HG03575 (cell line): ENCODE data around the gene CNTRL.
"Not testable (repeated sequence)": the region's sequence is repeated elsewhere in the genome, so short reads cannot be mapped to it uniquely, and the experiment has no call there.

ENCODE experiments used
- ATAC-seq: cut with Tn5 transposase; IDR thresholded peaks from one replicate; pipeline ENCODE4 v1.9.1; 2021; ENCODE audit not compliant: unreplicated experiment, insufficient number of reproducible peaks, low FRiP score; ENCODE audit errors: extremely low read depth

Gene CNTRL

GRCh38 chr9:121168052-121168451 is 93.3 kb downstream of the CNTRL start:
- ATAC-seq = no peak

- no peak for ATAC-seq
Measured at GRCh38 chr9:121169094-121169601, 94.4 kb downstream of the CNTRL start.

DNA sequence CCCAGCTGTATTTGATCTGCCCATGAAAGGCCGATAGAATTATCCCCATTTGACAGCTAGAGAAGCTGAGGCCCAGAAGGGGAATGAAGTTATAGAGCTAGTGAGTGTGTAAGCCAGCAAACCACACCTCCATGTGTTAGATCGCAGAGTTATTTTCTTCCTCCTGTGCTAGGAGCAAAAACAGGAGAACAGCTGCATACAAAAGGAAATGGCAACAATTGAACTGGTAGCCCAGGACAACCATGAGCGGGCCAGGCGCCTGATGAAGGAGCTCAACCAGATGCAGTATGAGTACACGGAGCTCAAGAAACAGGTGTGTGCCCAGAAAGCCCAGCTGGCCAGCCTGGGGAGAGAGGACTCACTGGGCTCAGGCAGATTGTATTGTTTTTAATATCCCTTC is 96.5 kb downstream of the CNTRL start:
- ATAC-seq = no peak

DNA sequence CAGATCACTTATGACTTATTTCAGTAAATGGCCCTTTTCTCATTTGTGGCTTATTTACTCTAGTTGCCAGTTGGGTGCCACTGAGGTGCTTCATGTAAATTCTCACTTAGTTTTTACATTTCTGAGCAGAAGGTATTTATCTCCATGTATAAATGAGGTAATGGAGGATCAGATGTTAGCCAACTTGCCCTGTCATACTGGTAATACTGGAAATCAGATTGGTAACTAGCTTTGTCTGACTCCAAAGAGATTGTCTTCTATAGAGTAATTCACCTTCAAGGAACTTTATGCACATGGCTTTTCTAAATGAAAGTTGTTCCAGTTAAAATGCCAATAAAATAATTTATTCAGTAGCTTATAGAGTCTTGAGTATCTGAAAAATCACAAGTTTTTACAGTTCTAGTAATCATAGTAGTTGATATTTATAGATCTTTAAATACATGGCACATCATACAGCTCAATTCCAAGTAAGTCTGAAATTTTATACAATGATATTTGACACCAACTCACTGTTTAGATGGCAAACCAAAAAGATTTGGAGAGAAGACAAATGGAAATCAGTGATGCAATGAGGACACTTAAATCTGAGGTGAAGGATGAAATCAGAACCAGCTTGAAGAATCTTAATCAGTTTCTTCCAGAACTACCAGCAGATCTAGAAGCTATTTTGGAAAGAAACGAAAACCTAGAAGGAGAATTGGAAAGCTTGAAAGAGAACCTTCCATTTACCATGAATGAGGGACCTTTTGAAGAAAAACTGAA is 98.2 kb downstream of the CNTRL start:
- ATAC-seq = no peak

DNA sequence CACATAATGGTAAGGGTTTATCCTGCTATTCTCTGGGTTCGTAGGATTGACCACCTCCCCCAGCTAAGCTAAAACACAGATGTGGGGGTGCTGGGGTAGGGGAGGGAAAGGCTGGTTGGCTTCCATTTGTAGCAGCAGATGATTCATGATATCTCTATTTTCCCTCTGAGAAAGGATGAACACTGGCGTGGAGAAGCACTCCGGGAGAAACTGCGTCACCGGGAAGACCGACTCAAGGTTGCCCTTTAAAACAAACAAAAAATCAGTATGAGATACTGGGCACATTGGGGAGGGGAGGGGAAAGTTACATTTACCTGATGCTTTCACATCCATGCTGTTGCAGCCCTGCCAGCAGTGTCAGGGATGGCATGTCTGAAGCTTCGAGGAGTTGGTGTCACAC is 98.7 kb downstream of the CNTRL start:
- ATAC-seq = no peak

DNA sequence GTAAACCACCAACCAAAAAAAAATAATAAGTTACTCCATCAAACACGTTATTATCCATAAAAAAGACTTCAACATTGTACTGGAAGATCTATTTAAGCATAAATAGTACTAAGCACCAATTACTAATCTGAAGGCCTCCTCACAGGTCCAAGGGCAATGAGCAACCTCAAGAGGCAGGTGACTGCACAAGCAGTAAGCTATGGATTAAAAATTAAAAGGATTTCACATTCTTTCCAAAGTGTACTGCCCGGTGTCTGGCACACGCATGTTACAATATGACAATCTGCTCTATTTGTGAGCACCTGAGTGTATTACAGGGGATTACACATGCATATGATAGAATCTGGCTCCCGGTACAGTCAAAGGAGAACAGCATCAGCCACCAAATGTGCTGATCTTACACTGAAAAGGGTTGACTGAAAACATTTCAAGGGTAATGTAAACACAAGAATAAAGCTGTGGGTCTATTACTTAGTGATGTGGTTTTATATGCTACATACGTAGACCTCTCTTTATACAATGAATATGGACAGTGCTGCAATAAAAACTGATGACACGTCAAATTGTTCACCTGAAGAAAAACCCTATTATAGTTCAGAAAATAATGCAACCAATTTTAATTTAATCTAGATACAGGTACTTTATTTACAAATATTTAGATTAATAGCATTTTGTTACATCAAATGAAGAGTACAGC is 104.1 kb downstream of the CNTRL start:
- ATAC-seq = no peak

GRCh38 chr9:121179373-121179721 is 104.6 kb downstream of the CNTRL start:
- not testable (repeated sequence) for ATAC-seq

DNA sequence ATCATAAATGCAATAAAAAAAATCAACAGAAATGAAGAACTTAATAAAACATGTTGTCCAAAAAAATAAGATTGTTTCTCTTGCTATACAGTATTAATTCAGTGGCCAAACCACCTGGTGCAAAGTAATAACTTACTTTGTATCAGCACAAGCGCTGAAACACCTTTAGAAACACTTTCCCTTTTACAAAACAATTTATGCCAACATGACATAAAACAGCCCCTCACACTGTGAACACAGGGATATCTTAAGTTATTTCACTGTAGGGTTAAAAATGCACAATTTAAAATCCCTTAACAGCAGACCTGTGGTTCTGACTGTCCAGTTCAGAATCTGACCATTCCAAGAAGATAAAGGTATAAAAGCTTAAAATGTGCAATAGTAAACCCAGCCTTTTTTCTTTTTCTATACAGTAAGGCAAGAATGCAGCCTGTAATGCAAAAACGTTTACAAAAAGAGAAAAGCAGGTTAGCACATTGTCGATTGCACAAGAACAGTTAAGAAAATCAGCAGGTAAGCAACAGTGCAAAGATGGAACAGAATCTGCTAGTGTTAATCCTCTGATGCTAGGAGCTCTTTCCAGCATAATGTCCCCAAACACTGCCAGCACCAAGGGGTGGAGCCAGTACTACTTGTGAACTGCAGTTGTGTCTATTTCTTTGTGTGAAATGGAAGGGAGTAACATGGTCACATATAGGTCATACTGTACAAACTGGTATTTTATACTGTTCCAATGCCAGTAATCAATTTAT is 105.4 kb downstream of the CNTRL start:
- no peak for ATAC-seq

- no peak for ATAC-seq
Measured at GRCh38 chr9:121182101-121182836, 107.5 kb downstream of the CNTRL start.

GRCh38 chr9:121182989-121183388 is 108.2 kb downstream of the CNTRL start:
- no peak for ATAC-seq

DNA sequence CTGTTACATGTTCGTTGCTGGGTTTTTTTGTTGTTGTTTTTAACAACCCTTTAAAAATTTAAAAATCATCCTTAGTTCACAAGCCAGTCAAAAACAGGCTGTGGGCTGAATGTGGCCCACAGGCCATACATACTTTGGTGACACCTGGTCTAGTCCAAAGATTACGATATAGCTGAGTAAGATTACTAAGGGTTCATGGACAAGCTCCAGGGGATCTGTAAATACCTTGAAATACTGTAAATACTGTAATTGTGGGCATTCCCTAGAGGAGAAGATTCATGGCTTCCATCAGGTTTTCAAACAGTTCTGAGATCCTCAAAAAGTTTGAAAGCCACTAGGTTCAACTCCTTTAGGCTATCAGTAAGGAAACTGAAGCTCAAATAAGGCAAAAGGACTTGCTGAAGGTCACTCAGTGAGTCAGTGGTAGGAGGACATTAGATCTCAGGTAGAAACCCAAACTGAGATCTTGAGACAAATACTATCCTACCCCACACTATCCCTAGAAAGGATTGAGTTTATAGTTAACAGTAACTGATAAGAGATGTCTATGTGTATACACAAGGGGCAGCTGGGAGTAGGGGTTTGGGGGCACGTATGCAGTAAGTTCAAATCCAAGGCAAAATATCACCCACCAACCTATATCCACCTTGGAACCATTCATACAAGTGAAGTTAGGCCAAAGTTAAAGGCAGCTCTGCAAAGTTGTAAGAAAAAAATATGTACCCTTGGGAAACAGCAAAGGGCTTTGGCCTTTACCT is 109.1 kb downstream of the CNTRL start:
- ATAC-seq = no peak

DNA sequence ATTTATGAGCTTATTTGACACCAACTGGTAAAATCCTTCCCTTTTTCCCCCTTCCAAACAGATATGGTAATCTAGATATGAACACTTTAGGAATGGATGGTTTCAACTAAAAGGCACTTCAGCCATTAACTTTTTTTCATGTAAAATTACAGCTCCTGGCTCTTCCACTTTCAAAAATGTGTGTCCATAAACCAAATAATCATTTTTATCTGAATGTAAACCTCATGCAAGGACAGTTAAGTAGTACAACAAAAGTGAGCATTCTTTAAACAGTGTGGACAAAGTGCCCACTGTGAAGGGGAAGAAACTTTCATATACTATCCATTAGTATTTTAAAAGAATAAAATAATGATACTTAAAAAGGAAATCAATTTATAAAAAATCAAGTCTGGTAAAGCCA is 109.7 kb downstream of the CNTRL start:
- no peak for ATAC-seq

- no peak for ATAC-seq
Measured at GRCh38 chr9:121185178-121185745, 110.5 kb downstream of the CNTRL start.

DNA sequence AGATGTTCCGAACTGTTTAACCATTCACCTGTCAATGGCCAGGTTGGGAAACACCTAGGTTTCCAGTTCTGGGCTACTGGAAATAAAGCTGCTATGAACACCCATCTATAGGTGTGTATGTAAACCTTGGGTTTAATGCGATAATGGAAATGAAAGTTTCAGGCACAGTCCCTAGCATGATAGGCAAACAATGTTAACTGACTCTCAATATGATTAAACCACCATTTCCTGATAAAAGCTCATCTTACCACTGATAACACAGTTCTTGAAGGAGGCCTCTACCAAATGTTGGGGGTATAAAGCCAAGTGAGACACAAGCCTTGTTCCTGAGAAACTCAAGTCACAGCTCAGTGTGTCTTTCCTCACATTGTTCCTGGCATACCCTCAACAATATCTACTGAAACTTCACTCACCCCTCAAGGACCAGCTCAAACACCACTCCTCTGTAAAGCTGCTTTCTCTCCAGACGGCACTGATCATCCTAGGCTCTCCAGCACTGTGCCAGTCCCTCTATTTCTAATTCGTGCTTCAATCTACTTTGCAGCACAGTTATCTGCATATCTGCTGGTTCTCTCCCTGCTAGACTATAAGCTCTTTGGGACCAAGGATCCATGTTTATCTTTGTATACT is 111.1 kb downstream of the CNTRL start:
- ATAC-seq = no peak

DNA sequence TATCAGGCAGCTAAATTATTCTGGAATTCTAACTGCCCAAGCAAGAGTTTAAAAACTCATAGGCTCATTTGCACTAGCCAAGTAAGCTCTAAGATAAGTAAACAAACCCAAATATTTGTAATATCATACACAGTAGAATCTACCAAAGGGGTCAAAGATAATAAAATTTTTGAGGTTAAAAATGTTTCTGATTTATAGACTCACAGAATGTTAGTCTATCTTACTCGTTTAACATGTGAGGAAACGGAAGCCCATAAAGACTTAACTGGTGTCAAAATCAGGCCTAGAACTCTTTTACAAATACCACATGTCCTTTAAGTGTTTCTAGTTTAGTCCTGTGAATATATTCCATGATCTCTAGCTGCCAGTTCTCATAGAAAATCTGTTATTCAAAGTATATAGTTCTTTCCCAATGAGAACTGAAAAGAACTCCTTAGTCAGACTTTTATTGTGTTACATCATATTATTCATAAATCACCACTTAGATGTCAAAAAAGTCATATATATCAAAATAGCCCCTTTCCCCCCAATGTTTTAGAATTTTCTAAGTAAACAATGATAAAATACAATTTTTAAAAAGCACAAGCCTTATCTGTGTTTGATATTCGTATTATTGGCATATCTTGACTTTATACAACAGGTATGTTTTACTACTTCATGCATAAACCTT is 113.0 kb downstream of the CNTRL start:
- no peak for ATAC-seq

- no peak for ATAC-seq
Measured at GRCh38 chr9:121189006-121189405, 114.3 kb downstream of the CNTRL start.

DNA sequence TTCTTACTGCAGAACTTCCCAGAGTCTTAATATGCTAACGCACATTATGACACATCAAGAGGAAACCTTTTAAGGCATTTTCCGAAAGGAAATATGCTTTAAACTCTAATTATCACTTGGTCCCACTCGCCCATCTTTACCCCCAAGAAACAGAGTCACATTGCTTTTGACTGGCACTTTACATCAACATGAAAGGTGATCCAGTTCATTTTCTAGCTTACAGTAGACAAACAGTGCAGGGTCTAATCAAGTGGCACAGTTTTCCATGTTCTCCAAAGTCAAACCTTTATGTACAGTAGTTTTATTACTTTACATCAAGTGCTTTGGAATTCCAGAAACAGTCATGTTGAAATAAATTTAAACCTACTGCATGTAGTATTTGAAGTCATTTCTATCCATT is 114.9 kb downstream of the CNTRL start:
- ATAC-seq = no peak
